Urothelium cell line (cell line): ENCODE measurements around the gene CEP95.
"Not testable (repeated sequence)": the region's sequence is repeated elsewhere in the genome, so short reads cannot be mapped to it uniquely, and the experiment has no call there.

Experiments
- DNase-seq: peaks from one replicate; pipeline ENCODE4 v3.0.0; 2011; ENCODE audit warnings: low spot score, mixed read lengths
- FAIRE-seq: peaks from 2 replicates; lab custom pipeline; 2011; peaks lifted over from hg19 to GRCh38; lab: Jason Lieb, UNC

The CEP95 gene

DNA sequence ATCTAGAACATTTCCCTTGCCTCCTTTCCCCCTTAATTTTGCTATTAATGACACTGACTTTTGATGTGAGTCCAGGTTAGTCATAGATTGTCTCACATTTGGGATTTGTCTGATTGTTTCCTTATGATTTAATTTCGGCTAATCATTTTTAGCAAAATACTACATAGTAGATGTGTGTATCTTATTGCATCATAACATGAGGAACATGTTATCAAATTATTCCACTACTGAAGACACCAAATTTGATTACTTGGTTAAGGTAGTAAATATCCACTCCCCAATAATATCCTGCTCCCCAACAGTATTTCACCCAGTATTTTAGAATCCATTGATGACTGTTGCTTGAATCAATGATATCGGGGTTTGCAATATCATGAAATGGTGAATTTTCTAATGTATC lies 12.7 kb upstream of the CEP95 start:
- no peak for FAIRE-seq
- no peak for DNase-seq

- not testable (repeated sequence) for FAIRE-seq, DNase-seq
Observed at GRCh38 chr17:64495300-64495699, 11.5 kb upstream of the CEP95 start.

- FAIRE-seq = no peak
- no peak for DNase-seq
Observed at GRCh38 chr17:64496348-64496785, 10.4 kb upstream of the CEP95 start.

GRCh38 chr17:64496786-64497564 lies 9.8 kb upstream of the CEP95 start, which contains the start of gene POLG2:
Gene POLG2, minus strand, starts transcription at chr17:64497054. Its CDS starts 86 bp downstream, at chr17:64496968.
- FAIRE-seq = peak; percentile 94
- peak; percentile 99 for DNase-seq

GRCh38 chr17:64497565-64498035 lies 9.2 kb upstream of the CEP95 start:
- DNase-seq (no peak), FAIRE-seq (no peak)

- no peak for FAIRE-seq
- DNase-seq = no peak
Observed at GRCh38 chr17:64498308-64499203, 8.2 kb upstream of the CEP95 start.

- DNase-seq (no peak), FAIRE-seq (no peak)
Observed at GRCh38 chr17:64499805-64500486, 6.8 kb upstream of the CEP95 start.

DNA sequence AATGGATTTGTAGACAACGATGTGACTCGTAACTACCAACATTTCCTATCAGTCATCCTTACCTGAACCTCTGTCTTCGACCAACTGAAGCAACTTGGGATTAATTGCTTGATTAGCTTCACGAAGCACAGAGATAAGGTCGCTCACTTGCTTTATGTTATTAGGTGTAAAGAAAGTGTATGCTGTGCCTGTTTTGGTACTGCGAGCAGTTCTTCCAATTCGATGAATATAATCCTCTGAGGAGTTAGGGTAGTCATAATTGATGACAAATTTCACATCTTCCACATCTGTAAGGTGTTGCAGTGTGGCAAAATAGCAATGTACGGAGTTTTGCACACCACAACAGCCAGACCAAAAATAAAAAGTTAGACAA lies 6.3 kb upstream of the CEP95 start:
- DNase-seq = no peak
- no peak for FAIRE-seq

- no peak for DNase-seq
- FAIRE-seq = no peak
Observed at GRCh38 chr17:64500862-64501765, 5.7 kb upstream of the CEP95 start.

GRCh38 chr17:64502021-64502420 lies 4.8 kb upstream of the CEP95 start:
- no peak for FAIRE-seq
- DNase-seq = no peak

- FAIRE-seq (no peak), DNase-seq (no peak)
Observed at GRCh38 chr17:64502809-64503208, 4.0 kb upstream of the CEP95 start.

- DNase-seq (no peak), FAIRE-seq (no peak)
Observed at GRCh38 chr17:64503341-64503740, 3.4 kb upstream of the CEP95 start.

GRCh38 chr17:64503821-64504768 lies 2.7 kb upstream of the CEP95 start:
- no peak for FAIRE-seq
- DNase-seq = no peak

- DNase-seq (peak; percentile 9), FAIRE-seq (no peak)
Observed at GRCh38 chr17:64504769-64505339, 1.9 kb upstream of the CEP95 start.

DNA sequence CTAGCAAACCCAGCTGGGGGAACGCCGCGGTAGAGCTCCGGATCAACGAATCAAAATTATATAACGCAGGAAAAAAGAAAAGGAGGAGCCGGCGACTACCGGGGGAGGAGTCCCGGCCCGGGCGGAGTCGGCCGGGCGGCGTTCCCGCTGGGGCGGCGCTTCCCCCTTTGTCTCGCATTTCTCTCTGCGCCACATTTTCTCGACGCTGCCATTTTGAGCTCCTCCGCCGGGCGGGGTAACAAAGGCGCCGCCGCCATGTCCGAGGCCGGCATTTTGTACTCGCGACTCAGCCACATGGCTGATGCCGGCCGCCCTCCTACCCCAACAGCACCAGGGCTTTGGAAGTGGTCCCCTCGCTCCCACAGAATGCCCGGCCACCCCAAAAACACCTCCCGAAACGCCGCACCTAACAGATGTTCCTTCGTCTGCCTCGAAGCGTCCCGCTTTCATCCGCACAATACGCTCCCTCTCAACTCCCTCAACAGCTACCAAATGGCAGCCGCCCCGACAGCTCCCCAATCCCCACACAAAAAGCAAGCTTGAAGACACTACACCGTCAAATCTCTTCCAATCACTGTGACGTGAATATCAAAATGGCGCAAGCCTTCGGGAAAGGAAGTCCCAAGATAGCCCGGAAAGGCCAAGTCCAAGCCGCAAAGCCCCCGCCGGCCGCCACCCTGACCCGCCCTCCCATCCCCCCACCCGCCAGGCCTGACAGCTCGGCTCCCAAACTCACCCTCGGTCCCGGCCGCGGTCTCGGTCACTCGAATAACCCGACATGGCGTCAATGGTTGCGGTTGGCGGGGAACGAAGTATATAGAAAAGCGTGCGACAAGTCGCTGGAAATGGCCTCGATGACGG lies 1.2 kb upstream of the CEP95 start:
- FAIRE-seq (no peak), DNase-seq (peak; percentile 93)

- peak; percentile 13 for FAIRE-seq
- DNase-seq = peak; percentile 99
Observed at GRCh38 chr17:64506201-64506575, 589 bp upstream of the CEP95 start, which contains the start of gene DDX5. Gene DDX5, minus strand, starts transcription at chr17:64506289. Its CDS starts 170 bp downstream, at chr17:64506119.

DNA sequence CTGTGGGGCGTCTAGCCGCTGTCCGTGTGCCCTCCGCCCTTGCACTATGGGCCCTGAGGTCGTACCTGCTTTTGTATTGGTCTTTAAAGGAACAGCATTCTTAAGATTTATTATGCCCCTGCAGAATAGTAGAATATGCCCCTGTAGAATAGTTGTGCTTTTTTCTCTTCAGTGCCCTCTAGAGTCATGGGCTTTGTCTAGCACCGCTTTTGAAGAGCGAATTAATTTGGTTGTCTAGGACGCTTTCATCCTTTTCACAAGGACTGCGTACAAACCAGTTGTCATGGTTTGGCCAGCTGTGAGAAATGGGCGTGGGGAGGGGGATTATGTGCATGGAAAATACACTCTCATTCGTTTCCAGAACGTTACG lies 621 bp downstream of the CEP95 start:
- DNase-seq (peak; percentile 71), FAIRE-seq (no peak)

DNA sequence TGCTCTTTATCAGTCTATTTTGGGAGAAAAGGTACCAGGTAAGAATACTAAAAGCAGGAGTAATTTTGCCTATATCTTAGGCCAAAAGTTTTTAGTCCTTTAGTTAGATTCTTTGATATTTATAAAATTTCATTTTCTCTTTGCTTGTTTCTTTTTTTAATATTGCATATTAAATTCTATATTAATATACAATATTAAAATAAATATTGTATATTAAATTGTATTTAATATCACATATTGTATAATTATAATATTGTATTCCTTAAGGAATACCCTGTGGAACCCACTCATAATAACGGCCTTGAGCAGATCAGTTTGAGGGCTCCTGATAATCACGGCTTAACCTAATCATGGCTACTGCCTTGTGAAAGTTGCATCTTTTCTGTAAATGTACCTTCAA lies 1.9 kb downstream of the CEP95 start:
- DNase-seq (no peak), FAIRE-seq (no peak)
